GM18520 (cell line): Measurements from ENCODE around the gene MRGPRG.

ENCODE experiments used
- ATAC-seq: cut with Tn5 transposase; IDR thresholded peaks from one replicate; pipeline ENCODE4 v1.9.1; 2021; ENCODE audit not compliant: unreplicated experiment

MRGPRG gene

GRCh38 chr11:3225826-3226750 is 7.5 kb upstream of the MRGPRG start:
- ATAC-seq, result no peak

GRCh38 chr11:3225159-3225758 is 6.6 kb upstream of the MRGPRG start:
- ATAC-seq, result no peak

- ATAC-seq, result no peak
Observed at GRCh38 chr11:3224401-3225057, 5.9 kb upstream of the MRGPRG start.

- ATAC-seq, result no peak
Observed at GRCh38 chr11:3223932-3224381, 5.3 kb upstream of the MRGPRG start.

GRCh38 chr11:3222941-3223915 is 4.6 kb upstream of the MRGPRG start:
- ATAC-seq, result no peak

GRCh38 chr11:3222003-3222855 is 3.6 kb upstream of the MRGPRG start:
- ATAC-seq, result no peak

- no peak for ATAC-seq
Observed at GRCh38 chr11:3221408-3222002, 2.9 kb upstream of the MRGPRG start.

- no peak for ATAC-seq
Observed at GRCh38 chr11:3220521-3221407, 2.2 kb upstream of the MRGPRG start.

GRCh38 chr11:3220101-3220500 is 1.5 kb upstream of the MRGPRG start:
- no peak for ATAC-seq

- no peak for ATAC-seq
Observed at GRCh38 chr11:3219281-3219892, 774 bp upstream of the MRGPRG start.

- ATAC-seq, result no peak
Observed at GRCh38 chr11:3217818-3218482, 663 bp downstream of the MRGPRG start.

GRCh38 chr11:3216027-3216525 is 2.5 kb downstream of the MRGPRG start:
- no peak for ATAC-seq

GRCh38 chr11:3215346-3216026 is 3.1 kb downstream of the MRGPRG start:
- no peak for ATAC-seq

GRCh38 chr11:3214420-3214699 is 4.3 kb downstream of the MRGPRG start:
- ATAC-seq, result no peak

GRCh38 chr11:3213659-3214419 is 4.8 kb downstream of the MRGPRG start:
- ATAC-seq, result no peak

GRCh38 chr11:3208272-3208671 is 10.3 kb downstream of the MRGPRG start:
- ATAC-seq, result no peak
